Measurements from ENCODE around the gene ANO7. TPM values are rescaled to one million over a fixed set of nuclear protein-coding genes. Genes with fewer than 3 reads are reported as not detected.
A peak's percentile ranks its signal among the peaks of the same experiment; 100 is the strongest.

Gene ANO7
- total RNA-seq, 1 donor from 2014 or later = 1.2 TPM

- intact Hi-C loops (cut with micrococcal nuclease) = no loop called here
- POLR2A ChIA-PET = no interaction called here
- Mint-ChIP-seq H3K4me1 (peaks cover 9% of the 10 kb centered on the region), H3K4me3 (no peak overlapping the region), H3K36me3 (ENCODE audit: low read depth) (peaks cover 24% of the 10 kb centered on the region), H3K27me3 (no peaks in the 10 kb centered on the region), H3K9me3 (no peaks in the 10 kb centered on the region), H3K27ac (no peak overlapping the region)
- no peak for TF ChIP-seq CTCF (IDR thresholded peaks at IDR 0.05)
- ATAC-seq (ENCODE audit: low read depth) (no peak), DNase-seq (no peak)
- CTCF ChIA-PET = no interaction called here
These were observed 3.6 kb upstream of the ANO7 start for GRCh38 chr2:241184901-241185300.

- POLR2A ChIA-PET = no interaction called here
- TF ChIP-seq CTCF (IDR thresholded peaks at IDR 0.05) = no peak
- Mint-ChIP-seq H3K27ac (no peak overlapping the region), H3K36me3 (ENCODE audit: low read depth) (peaks cover 20% of the 10 kb centered on the region), H3K4me1 (peaks cover 9% of the 10 kb centered on the region), H3K9me3 (no peaks in the 10 kb centered on the region), H3K4me3 (no peak overlapping the region), H3K27me3 (no peaks in the 10 kb centered on the region)
- CTCF ChIA-PET = no interaction called here
- no peak for DNase-seq
- intact Hi-C loops (cut with micrococcal nuclease) = no loop called here
- ATAC-seq (ENCODE audit: low read depth) = no peak
These were observed 2.5 kb upstream of the ANO7 start for GRCh38 chr2:241185961-241186360.

GRCh38 chr2:241187101-241187917 is 1.2 kb upstream of the ANO7 start:
- H3K9me3 Mint-ChIP-seq = no peaks in the 10 kb centered on the region
- ATAC-seq (ENCODE audit: low read depth) (no peak), DNase-seq (no peak)
- H3K4me3 Mint-ChIP-seq = no peak overlapping the region
- H3K27ac Mint-ChIP-seq = no peak overlapping the region
- intact Hi-C loops (cut with micrococcal nuclease) = no loop called here
- no peak for TF ChIP-seq CTCF (IDR thresholded peaks at IDR 0.05)
- POLR2A ChIA-PET = no interaction called here
- H3K27me3 Mint-ChIP-seq = no peaks in the 10 kb centered on the region
- H3K4me1 Mint-ChIP-seq = peaks cover 9% of the 10 kb centered on the region
- H3K36me3 Mint-ChIP-seq (ENCODE audit: low read depth) = peaks cover 15% of the 10 kb centered on the region
- CTCF ChIA-PET = no interaction called here

GRCh38 chr2:241187918-241188234 is 601 bp upstream of the ANO7 start:
- Mint-ChIP-seq H3K36me3 (ENCODE audit: low read depth) (peaks cover 9% of the 10 kb centered on the region), H3K27me3 (no peaks in the 10 kb centered on the region), H3K9me3 (no peaks in the 10 kb centered on the region), H3K4me1 (peaks cover 9% of the 10 kb centered on the region), H3K4me3 (peak overlapping the region; percentile 53), H3K27ac (no peak overlapping the region)
- ATAC-seq (ENCODE audit: low read depth) (no peak), DNase-seq (no peak)
- intact Hi-C loops (cut with micrococcal nuclease) = no loop called here
- CTCF ChIA-PET = no interaction called here
- TF ChIP-seq CTCF (IDR thresholded peaks at IDR 0.05) = no peak
- POLR2A ChIA-PET = no interaction called here

- H3K4me3 Mint-ChIP-seq = no peak overlapping the region
- DNase-seq (no peak), ATAC-seq (ENCODE audit: low read depth) (no peak)
- intact Hi-C loops (cut with micrococcal nuclease) = no loop called here
- peaks cover 9% of the 10 kb centered on the region for H3K4me1 Mint-ChIP-seq
- peaks cover 1% of the 10 kb centered on the region for H3K36me3 Mint-ChIP-seq (ENCODE audit: low read depth)
- H3K27ac Mint-ChIP-seq = no peak overlapping the region
- no peaks in the 10 kb centered on the region for H3K27me3 Mint-ChIP-seq
- TF ChIP-seq CTCF (IDR thresholded peaks at IDR 0.05) = no peak
- ChIA-PET CTCF (interaction anchor here (0.6 kb wide), 1 partner anchor 392 kb away, joined by 3 read pairs; no protein-coding TSS in a partner anchor), POLR2A (no interaction called here)
- no peaks in the 10 kb centered on the region for H3K9me3 Mint-ChIP-seq
These were observed 797 bp downstream of the ANO7 start for GRCh38 chr2:241189093-241189855.

Data from activated B cell treated with CpG ODN at 0.5 μM for 24 hours (primary cell).